Stimulated activated CD4-positive, alpha-beta T cell treated with anti-CD3 and anti-CD28 coated beads, Interleukin-12 subunit alpha, Interleukin-12 subunit beta, amount 100 ng/mL, for 48 hours (primary cell): ENCODE data around the gene PDPR.
"Not testable (repeated sequence)": the region's sequence is repeated elsewhere in the genome, so short reads cannot be mapped to it uniquely, and the experiment has no call there.

Experiments
- DNase-seq, 3 donors: peaks; one replicate each; pipeline ENCODE4 v3.0.0-alpha.2; 2020; ENCODE audit warnings: low read depth in 2 of 3, low spot score in 1 of 3

The PDPR gene

GRCh38 chr16:70127706-70128105, 13.6 kb downstream of the PDPR start:
- DNase-seq, result not testable (repeated sequence)

- not testable (repeated sequence) for DNase-seq
These were observed 14.7 kb downstream of the PDPR start for GRCh38 chr16:70128844-70129243.

DNA sequence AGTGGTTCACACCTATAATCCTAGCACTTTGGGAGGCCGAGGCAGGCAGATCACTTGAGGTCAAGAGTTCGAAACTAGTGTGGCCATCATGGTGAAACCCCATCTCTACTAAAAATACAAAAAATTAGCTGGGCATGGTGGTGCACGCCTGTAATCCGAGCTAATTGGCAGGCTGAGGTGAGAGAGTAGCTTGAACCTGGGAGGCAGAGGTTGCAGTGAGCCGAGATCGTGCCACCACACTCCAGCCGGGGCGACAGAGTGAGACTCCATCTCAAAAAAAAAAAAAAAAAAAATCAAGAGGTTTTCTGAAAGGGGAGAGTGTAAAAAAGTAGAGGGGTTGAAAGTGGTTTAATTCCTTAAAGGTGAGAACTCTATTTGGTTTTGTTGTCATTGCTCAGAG, 21.7 kb downstream of the PDPR start:
- DNase-seq, result not testable (repeated sequence)

- DNase-seq, result not testable (repeated sequence)
These were observed 22.5 kb downstream of the PDPR start for GRCh38 chr16:70136595-70136994.

DNA sequence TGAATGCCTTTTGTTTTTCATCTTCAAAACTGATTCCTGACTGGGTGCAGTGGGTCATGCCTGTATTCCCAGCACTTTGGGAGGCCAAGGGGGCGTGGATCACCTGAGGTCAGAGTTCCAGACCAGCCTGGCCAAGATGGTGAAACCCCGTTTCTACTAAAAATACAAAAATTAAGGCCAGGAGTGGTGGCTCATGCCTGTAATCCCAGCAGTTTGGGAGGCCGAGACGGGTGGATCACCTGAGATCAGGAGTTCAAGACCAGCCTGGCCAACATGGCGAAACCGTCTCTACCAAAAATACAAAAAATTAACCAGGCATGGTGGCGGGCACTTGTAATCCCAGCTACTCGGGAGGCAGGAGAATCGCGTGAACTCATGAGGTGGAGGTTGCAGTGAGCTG, 28.6 kb downstream of the PDPR start:
- DNase-seq, result not testable (repeated sequence)

DNA sequence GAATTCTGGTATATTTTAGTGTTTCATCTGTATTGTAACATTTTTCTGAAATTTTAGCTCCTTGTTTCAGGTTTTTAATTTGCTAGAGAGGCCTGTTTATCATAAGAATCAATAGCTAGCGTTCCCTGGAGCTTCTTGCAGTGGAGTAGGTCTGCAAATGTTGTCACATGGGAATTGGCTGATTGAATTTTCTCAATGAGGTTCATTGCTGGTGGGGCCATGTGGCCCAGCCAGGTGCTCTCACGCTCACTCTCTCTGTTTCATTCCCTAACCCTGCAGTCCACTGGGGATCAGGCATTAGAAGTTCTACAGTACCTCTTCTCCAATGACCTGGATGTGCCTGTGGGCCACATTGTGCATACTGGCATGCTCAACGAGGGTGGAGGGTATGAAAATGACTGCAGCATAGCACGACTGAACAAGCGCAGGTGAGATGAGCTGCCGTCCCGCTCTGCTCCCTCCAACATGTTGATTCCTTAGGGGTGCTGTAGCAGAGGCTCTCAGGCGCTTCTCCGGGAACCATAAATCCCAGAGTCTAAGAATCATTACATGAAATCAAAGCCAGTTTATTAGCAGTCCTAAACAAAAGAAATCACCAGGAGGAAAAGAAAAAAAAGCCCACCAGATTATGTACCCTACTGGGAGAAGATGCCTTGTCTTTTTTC, 29.2 kb downstream of the PDPR start:
- DNase-seq, result not testable (repeated sequence)

DNA sequence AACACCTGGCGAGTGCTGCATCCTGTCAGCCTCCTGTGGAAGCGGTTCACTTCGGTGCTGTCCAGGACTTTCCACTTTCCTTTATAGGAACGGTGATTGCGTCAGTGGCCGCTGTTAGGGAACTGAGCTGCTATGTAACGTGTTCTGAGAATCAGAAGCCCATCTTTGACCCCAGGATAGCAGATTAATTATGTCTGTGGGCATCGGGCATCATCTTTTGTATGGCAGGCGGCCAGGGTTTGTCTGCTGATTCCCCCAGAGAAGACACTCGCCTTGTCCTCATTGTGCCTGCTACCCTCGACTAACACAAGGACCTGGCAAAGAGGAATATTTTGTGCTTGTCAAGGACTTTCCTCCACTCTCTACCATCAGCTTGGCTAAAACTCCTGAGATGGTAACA, 33.7 kb downstream of the PDPR start:
- DNase-seq, result not testable (repeated sequence)

DNA sequence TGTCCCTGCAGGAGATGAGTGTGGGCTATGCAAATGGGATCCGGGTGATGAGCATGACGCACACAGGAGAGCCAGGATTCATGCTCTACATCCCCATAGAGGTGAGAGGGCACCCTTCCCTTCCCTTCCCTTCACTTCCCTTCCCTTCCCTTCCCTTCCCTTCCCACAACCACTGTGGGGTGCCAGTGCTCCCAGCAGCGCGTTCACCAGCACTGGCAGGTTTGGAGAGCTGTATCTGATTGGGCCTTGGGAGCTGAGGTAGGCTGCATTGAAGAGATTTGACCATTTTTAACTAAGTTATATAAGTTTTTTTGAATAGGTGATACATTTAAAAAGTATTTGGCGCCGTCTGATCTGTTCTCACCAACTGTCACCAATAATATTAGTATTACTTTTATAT, 34.3 kb downstream of the PDPR start:
- not testable (repeated sequence) for DNase-seq

GRCh38 chr16:70149296-70149695, 35.2 kb downstream of the PDPR start:
- not testable (repeated sequence) for DNase-seq

GRCh38 chr16:70151391-70151790, 37.3 kb downstream of the PDPR start:
- no peak for DNase-seq

- no peak for DNase-seq
These were observed 37.9 kb downstream of the PDPR start for GRCh38 chr16:70151941-70152509.

DNA sequence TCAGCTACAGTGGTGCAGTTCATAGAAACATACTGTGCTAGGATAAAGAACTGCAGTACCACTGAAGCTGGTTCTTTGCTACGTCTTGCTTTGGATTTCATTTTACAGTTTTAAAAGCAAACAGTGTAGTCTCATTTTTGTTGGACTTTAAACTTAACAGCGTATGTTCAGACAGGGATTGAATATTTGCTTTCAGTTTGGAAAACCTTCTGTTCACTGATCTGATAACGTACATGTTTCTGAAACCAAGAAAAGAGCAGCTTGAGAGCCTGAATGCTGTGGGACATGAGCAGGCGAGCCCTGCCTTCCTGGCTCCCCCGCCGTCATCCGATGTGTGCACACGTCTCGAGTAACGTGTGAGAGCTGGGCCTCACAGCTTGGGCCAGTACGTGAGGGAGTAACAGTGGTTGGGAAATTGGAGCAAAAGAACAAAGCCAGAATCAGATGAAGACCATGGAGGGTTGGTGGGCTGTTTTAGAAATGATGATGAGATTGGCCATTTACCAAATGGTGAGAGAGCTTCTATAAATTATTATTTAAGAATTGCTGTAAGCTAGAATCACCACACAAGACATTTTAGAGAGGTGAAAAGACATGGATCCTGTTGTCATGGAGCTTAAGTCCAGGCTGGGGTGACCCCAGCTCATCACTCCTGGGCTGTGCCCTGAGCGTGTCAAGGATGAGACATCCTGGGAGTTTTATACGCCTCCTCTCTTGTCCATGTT, 38.6 kb downstream of the PDPR start:
- DNase-seq, result no peak

DNA sequence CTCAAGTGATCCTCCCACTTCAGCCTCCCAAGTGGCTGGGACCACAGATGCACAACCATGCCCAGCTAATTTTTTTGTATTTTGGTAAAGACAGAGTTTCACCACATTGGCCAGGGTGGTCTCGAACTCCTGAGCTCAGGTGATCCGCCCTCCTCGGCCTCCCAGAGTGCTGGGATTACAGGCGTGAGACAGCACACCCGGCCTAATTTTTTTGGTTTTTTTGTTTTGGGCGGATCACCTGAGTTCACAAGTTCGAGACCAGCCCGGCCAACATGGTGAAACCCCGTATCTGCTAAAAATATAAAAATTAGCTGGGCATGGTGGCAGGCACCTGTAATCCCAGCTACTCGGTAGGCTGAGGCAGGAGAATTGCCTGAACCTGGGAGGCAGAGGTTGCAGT, 40.6 kb downstream of the PDPR start:
- DNase-seq, result not testable (repeated sequence)

- DNase-seq, result no peak
These were observed 42.3 kb downstream of the PDPR start for GRCh38 chr16:70156207-70156978.

- DNase-seq, result no peak
These were observed 43.0 kb downstream of the PDPR start for GRCh38 chr16:70157105-70157476.

DNA sequence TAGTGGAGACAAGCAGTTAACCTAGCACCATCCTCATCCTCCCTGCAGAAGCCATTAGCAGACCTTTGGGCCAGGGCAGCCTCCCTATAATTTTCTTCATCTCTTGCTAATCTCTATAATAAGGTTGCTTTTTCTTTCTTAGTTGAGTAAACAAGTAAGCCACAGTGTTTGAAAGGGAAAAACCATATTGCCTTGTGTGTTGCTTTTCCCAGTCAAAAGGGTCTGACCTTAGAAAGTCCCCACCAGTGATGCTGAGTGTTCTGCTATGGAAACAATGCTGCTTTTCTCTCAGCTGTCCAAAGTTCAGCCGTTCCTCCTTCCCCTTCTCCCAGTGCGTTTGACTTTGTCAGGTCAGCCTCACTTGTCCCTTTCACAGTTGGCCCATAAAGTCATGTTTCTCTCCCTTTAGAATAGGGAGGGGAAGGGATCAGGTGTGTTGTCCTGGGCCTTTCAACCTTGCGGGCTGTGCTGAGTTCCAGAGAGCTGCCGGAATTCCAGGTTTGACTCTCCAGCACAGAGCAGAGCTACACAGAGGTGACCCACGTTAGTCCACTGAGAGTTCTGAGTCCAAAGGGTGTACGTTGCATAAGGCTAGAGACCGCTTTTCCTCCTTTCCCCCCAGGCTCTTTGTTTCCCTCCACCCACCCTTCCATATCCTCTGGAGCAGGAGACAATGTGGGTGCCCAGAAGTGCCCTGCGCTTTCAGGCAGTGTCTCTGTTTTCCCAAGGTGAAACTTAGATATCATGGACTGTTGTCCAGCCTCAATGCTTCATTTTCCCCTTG, 43.5 kb downstream of the PDPR start:
- DNase-seq, result no peak

DNA sequence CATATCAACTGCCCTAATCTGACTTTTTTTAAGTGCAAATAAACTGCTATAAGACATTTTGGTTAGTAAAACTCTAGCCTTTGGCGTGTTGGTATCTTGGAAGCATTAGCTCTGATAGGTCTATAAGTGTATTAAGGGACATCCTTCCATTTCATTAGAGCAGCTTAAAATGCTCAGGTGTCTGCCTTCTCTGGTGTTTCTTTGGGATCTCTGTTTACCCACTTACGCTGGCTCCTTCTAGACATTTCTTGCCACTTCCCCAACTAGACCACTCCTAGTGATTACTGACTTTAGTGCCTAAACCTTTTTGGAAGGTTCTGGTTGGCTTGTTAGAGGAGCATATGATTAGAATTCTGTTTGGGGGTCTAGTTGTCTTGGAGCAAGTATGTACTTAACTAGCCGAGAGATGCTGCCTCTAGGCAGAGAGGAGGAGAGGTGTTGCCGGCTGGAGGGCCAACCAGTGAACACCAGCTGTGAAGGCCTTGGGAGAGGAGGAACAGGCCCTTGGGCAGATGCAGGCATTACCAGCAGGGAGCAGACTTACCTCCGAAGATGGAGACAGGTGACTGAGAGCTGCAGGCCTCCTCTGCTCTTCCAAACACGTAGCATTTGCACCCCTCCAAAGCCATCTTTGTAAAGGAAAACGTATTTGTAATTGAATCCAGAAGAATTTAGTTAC, 44.3 kb downstream of the PDPR start:
- no peak for DNase-seq

- no peak for DNase-seq
These were observed 45.5 kb downstream of the PDPR start for GRCh38 chr16:70159355-70160348.

- DNase-seq, result no peak
These were observed 46.3 kb downstream of the PDPR start for GRCh38 chr16:70160388-70160787.
